CD4-positive, alpha-beta T cell treated with Interleukin-6 for 4 hours (primary cell): ENCODE measurements around the gene LASP1NB.
"Not testable (repeated sequence)": the region's sequence is repeated elsewhere in the genome, so short reads cannot be mapped to it uniquely, and the experiment has no call there.

Source experiments
- DNase-seq: peaks from one replicate; pipeline ENCODE4 v3.0.0-alpha.2; 2020; ENCODE audit warnings: mixed read lengths

Gene LASP1NB

DNA sequence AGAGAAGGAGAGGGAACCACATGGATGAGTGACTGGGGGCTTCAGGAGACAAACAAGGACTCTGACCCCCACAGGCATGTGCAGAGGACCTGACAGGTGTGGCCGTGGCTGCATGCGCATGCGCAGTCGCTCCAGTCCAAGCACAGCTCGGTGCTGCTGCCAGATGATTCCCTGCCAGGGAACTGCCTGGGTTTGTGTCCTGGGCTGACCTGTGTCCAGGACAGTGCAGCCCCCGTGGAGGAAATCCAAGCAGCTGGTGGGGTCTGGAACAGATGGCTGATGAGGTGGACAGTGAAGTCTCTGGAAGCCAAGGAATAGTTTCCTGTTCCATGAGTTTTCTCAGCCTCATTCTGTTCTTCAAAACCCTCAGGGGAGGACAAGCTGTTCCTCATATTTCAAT, 28.2 kb upstream of the LASP1NB start:
- DNase-seq = no peak

DNA sequence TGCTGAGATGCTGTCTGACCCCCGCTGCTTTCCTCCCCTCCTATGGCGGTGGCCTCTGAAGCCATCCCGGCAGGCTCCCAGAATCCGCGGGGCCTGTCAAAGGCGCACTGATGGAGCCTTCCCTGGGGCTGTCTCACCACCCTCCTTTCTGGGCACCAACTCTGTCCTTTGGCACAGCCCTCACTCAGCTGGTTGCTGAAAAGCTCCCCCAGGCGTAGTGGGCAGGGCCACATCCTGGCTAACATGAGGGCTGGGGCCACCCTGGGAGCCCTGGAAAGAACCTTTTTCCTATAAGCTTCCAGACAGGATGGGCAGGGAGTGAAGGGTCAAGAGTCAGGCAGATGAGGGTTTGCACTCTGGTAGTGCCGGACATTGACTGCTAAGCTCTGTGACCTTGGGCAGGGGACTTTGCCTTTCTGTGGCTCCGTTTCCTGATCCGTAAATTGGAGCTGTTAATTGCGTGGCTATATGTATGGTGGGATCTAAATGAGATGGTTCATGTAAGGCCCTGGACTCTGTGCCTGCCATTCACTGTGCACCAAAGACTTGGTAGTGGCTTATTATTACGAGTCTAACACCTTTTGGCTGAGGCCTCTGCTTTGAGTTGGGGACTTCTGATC, 27.6 kb upstream of the LASP1NB start:
- DNase-seq = no peak

DNA sequence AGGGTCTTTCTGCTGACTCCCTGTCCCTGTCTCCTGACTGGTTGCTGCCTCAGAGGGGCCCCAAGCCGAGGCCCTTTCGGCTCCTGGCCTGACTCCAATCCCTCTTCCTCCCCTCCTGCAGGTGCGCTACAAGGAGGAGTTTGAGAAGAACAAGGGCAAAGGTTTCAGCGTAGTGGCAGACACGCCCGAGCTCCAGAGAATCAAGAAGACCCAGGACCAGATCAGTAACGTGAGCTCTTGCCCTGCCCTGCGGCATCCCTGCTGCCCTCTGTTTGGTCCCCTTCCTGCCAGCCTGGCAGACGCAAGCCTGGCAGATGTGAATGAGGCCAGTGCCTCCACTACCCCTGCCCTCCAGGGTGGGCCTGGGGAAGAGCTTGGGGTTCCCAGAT, 27.1 kb upstream of the LASP1NB start:
- DNase-seq = peak; percentile 50

DNA sequence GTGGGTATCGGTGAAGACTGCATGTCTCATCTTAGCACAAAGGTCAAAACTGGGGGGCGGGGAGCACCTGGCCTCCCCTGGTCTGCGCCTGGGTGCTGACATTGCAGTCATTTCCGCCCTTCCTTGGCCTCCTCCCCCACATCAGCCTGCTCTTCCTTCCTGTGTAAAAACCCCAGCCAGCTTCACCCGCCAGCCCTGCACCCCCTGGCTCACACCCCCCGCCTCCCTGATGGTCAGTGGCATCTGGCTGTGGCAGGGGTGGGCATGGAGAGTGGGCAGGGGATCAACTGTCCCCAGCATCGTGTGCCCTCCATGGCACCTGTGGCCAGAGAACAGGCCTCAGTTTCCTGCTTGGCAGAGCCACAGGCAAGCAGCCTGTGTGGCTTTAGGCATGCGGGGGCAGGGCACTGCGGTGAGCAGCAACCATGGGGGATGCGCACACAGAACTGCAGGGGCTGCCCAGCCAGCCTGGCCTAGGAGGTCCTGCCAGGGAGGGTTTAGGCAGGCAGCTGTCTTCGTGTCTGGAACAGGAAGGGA, 26.5 kb upstream of the LASP1NB start:
- peak; percentile 94 for DNase-seq

DNA sequence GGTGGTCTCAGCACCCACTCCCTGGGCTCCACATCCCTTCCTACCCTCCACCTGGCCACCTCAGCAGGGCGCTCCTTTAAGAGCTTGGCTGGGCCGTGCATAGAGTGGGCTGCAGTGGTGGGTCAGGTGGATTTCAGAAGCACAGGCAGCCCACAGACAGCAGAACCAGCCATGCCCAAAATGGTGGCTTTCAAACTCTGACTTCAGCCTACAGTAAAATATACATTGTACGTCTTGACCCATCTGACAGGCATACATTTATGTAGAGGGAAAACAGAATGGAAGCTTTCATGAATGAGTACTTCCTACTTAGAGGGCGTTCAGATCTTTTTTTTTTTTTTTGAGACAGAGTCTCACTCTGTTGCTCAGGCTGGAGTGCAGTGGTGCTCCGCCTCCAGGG, 26.0 kb upstream of the LASP1NB start:
- DNase-seq = no peak

DNA sequence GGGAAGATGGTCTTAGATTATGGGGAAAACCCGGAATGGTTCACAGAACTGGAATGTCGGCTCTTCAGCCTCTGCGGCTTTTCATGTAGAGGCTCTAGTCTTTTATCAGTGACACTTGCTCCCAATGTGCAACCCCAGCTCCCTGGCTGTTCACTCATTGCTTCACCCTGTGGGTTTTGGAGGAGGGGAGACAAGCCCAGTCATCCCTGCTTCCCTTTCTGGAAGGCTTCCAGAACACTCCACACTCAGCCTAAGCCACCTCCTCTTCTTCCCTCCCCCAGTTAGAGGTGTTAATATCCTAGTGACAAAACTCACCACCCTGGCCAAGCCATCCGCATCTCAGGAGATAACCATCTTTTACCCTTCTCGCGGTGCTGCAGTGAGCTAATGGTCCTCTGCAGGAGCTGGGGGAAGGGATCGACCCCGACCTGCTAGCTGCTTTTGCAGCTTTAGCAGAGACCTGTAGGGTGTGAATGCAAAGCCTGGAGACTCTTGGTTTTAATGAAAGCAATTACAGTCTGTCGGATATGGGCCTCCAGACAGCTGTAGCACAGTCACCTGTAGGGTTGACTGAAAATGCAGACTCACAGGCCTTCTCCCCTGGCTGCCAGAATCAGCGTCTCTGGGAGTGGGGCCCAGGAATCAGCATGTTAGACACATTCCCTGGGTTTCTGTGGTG, 24.3 kb upstream of the LASP1NB start:
- peak; percentile 35 for DNase-seq

DNA sequence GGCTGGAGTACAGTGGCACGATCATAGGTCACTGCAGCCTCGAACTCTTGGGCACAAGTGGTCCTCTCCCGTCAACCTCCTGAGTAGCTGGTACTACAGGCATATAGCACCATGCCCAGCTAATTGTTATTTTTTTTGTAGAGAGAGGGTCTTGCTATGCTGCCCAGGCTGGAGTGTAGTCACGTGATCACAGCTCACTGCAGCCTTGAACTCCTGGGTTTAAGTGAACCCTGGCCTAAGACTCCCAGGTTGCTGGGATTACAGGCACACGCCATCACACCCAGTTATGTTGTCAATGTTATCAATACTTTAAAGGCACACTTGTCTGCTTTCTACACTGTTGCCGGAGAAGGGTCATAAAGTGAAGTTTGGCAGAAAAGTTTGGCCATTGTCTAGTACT, 22.0 kb upstream of the LASP1NB start:
- no peak for DNase-seq

DNA sequence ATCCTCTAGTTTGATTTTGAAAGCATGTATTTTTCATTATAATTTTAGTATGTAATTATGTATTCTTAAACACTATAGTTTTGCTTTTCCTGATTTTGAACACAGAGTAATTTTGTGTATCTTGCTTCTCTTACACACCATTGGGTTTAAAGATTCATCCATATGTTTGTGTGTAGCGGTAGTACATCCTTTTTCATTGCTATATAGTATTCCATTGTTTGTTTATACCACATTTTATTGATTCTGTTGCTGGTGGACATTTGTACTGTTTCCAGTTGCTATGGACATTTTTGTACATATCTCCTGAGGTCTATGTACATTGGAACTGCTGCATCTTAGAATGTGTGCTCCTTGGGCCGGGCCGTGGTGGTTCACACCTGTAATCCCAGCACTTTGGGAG, 20.5 kb upstream of the LASP1NB start:
- DNase-seq = no peak

DNA sequence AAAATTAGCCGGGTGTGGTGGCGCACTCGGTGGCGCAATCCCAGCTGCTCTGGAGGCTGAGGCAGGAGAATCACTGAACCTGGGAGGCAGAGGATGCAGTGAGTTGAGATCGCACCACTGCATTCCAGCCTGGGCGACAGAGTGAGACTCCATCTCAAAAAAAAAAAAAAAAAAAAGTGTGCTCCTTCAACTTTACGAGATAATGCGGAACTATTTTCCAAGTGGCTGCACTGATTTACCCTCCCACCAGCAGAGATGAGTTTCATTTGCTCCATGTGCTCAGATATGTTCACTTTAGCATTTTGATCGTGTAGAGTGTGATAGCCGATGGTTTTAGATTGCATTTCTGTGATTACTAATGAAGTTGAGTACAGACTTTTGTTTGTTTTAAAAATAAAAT, 20.0 kb upstream of the LASP1NB start:
- DNase-seq = no peak

DNA sequence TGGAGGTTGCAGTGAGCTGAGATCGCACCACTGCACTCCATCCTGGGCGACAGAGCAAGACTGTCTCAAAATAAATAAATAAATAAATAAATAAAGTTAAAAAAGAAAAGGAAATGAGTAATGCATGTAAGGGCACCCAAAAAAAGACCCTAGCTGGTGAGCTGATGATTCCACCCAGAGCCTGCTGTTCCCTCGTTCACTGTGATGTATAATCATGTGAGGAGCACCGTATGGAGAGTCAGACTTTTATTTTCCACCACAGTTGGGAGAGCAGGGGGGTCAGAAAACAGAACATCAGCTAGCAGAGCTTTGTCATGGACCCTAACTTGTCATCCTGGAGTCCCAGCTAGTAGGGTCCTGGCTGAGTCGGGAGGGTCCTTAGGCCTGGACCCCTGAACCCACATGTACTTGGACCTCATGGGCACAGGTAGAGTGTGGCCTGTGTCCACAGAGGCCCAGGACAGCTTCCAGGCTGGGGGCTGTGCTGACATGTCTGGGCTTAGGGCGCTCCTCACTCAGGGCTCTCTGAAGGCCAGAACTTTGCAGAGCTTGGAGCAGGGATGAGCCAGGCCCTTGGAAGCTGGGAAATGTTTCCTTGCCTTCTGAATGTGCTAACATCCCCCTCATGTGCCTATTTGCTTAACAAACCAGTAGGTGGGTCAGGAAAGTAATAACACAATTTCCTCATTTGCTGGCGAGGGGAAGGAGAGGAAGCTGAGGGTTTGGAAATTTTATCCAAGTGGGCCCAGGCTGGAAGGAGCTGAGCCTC, 18.8 kb upstream of the LASP1NB start:
- DNase-seq = no peak

DNA sequence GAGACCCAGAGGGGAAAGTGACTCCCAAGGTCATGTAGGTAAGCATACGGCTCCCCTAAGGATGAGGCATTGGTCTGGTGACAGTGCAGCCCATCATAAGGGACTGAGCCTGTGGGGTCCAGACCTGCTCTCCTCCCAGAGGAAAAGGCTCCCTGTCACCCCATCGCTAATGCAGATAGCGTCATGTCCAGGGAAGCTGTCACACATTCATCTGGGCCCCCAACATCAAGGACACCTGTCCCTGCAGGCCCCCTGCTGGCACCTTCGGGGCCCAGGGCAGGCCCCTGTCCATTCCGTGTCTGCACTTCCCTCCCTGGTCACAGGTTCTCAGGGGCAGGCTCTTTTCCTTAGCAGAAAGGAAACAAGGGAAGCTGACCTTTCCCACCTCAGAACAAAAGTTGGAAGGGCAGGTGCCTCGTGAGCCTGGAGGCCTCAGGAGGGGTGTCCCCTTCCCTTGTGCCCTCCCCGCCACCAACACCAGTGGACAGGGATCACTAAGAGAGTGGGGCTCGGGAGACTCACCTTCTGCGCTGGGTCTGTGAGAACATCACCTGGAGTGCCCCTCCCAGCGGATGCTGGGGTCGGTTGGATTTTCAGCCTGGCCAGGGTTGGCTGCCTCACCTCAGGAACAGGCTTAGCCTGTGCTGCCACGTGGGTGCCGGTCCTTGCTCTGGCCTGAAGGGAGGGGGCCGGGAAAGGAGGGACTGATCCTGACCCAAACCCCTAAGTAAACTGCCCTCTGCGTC, 17.3 kb upstream of the LASP1NB start:
- no peak for DNase-seq

DNA sequence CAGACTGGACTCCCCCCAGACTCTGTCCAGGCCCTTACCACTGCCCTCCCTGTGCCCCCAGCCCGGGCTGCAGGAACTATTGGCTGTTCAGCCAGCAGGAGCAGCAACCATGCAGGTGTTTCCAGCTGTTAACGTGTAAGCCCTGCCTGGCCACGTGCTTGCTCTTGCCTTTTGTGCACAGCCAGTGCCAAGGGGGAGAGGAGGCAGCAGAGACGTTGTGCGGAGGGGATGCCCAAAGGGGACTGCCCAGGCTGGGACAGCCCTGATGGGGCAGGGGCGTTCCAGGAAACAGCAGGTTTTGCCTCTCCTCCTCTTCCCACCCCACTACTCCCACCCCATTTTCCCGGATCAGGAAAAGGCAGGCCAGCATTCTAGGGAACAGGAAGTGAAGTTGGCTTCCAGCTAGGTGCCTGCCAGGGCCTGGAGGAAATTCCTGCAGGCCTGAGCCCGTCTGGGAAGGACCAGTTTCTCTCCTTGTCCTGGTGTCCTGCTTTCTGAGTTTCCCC, 16.7 kb upstream of the LASP1NB start:
- DNase-seq = no peak

DNA sequence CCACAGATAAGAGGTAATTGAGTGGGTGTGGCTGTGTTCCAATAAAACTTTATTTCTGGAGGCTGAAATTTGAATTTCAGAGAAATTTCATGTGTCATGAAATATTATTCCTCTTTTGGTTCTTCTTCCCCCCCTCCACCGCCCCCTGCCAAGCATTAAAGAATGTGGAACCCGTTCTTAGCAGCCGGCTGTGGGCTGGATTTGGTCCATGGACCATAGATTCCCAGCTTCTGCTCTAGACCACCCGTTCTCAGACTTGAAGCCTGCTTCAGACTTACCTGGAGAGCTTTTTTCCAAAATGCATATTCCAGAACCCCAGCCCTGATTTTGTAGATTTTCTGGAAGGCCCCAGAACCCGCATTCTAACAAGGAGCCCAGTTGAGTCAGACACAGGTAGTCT, 15.1 kb upstream of the LASP1NB start:
- DNase-seq = no peak

DNA sequence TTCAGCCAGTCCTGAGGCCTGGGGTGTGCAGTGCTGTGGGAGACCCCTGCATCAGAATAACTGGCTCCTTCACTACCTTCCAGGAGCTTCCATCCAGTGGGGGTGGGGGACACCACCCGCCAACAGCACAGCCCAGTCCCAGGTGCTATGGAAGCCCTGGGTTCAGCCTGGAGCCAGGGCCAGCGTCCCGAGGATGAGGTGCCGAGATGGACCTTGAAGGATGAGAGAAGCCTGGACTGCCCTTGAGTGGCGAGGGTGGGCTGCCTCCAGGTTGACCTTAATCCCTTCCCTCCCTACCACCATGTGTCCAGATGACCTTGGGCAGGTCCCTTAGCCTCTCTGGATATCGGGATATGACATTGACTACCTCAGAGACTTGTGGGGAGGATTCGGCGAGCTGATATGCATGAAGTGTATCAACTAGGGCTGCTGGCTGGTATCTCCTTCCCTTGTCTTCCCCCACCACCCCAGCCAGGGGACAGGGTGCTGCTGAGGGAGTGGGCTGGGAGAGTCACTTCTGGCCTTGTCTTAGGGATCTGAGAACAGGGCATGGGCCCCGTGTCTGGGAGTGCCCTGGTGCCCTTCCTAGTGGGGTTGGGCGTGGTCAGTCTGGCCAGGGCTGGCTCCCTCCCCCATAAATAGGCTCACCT, 14.2 kb upstream of the LASP1NB start:
- DNase-seq = no peak

DNA sequence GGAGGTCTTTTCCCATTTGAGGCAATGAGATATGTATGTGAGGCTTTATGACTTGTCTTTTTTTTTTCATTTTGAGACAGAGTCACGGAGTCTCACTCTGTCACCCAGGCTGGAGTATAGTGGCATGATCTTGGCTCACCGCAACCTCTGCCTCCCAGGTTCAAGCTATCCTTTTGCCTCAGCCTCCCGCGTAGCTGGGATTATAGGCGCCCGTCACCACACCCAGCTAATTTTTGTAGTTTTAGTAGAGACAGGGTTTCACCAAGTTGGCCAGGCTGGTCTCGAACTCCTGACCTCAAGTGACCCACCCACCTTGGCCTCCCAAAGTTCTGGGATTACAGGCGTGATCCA, 13.7 kb upstream of the LASP1NB start:
- DNase-seq = not testable (repeated sequence)

DNA sequence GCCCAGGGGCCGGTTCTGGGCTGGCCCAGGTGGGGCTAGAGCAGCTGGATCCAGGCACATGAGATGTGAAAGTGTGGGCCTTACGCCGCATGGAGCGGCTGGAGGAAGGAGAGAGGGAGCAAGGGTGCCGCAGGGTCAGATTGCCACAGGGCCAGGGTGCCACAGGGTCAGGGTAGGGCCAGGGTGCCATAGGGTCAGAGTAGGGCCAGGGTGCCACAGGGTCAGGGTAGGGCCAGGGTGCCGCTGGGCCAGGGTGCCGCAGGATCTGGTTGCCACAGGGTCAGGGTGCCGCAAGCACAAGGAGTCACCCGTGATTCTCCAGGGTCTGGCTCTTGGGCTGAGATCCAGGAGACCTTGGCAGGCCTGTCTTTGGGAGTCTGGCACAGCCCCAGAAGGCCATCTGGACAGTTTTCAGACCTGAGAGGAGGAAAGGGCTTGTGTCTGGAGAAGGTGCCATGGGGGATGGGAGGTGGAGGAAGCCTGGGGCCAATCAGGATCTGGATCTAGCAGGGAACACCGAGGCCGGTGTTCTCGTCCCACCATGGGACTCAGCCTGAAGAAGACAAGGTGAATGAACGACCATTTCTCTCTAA, 13.1 kb upstream of the LASP1NB start:
- DNase-seq = no peak

DNA sequence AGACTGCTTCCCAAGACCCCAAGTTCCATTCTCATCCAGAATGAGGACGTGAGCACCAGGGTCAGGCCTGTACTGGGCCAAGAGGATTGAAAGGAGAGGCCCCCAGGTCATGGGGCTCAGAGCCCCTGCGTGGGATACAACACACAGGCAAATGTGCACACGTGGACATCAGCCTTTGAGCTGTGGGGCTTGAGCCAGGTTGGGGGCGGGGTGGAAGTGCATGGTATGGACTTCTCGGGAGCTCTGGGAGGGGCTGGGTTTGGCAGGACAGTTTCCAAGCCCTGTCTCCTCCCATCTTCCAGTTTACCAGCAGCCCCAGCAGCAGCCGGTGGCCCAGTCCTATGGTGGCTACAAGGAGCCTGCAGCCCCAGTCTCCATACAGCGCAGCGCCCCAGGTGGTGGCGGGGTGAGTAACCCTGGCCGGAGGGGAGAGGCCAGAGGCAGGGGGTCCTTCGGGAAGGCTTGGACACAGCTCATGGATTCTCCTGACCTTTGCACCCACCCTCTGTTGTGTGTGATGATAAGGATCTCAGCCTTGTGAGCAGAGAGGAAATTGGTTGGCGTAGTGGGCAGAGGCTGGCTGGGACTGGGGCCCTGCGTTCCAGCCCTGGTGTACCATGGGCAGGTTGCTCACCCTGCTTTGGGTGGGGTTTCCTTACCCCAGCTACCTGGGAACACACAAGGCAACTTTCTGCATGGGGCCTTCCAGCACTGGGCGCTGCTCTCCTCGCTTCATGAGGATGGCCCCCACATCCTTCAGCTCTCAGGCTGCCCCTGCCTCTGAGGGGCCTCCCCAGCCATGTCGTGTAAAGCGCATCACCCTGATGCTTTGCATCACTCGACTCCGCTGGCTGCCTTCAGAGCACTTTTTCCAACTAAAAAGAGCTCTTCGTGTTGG, 10.4 kb upstream of the LASP1NB start:
- no peak for DNase-seq

DNA sequence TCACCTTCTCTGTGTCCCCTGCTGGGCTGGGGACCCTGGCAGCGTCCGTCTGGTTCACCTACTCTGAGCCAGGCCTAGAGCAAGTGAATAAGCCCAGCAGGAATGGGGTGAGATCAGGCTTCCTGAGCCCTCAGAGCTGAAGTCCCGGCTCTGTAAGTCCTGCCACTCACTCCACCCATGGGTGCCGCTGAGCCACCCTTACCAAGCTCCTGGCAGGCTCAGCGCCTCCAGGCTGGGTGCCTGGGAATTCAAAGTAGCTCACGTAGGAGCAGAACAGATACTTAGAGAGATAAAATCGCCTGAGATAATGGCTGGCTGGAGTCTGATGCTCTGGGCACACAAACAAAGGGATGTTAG, 9.8 kb upstream of the LASP1NB start:
- DNase-seq = no peak

DNA sequence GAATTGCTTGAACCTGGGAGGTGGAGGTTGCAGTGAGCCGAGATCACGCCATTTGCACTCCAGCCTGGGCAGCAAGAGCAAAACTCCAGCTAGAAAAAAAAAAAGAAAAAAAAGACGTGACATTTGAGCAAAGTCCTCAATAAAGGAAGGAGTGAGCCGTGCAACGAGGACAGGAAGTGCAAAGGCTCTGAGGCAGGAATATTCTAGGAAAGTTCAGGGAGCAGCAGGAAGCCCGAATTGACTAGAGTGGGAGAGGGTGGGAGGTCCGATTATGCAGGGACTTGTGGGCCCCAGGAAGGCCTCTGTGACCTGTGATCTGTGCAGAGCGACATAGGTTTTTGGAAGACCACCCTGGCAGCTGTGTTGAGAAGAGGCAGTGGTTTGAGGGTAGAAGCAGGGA, 8.6 kb upstream of the LASP1NB start:
- no peak for DNase-seq

DNA sequence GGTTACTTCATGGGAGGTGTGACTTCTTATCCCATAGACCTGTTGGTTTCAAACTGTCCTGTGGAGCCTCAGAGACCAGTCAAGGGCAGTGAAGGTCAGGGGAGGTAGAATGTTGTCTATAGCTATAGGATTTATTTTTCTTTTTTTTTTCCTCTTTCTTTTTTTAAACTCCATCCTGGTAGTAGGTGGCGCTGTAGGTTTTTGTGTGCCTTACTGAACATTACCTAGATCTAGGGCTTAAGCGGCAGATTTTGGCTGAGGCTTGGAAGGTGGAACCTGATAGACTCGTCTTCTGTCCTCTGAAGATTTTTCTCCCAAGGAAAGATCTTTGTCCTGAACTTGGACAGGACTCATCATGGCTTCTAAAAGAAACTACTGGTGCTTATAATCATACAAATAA, 8.2 kb upstream of the LASP1NB start:
- DNase-seq = no peak
